H1 (cell line): Measurements from ENCODE around the gene CWC27. TPM values are rescaled to one million over a fixed set of nuclear protein-coding genes. Genes with fewer than 3 reads are reported as not detected.

Source experiments
- ATF3 ChIP-seq: IDR thresholded peaks from 2 replicates; pipeline ENCODE4 v1.6.1; 2011; ENCODE audit warnings: low read depth, mild to moderate bottlenecking, low read length; ENCODE audit not compliant: insufficient read depth
- GTF2F1 ChIP-seq: IDR thresholded peaks from 2 replicates; pipeline ENCODE4 v1.6.1; 2012; ENCODE audit warnings: low read depth, low read length, improper control_type of control experiment, borderline replicate concordance
- POLR2A ChIP-seq, 2 experiments: IDR thresholded peaks; 1 replicate in 1 of 2; 2 replicates in 1 of 2; pipeline ENCODE4 v1.6.1; 2011; ENCODE audit warnings: low read depth in 2 of 2, low read length in 2 of 2, mild to moderate bottlenecking in 2 of 2; ENCODE audit errors: control extremely low read depth in 1 of 2
- SIRT6 ChIP-seq: IDR thresholded peaks from one replicate; pipeline ENCODE4 v1.7.1; 2012; ENCODE audit warnings: low read length, inconsistent platforms
- SIX5 ChIP-seq: IDR thresholded peaks from 2 replicates; pipeline ENCODE4 v1.6.1; 2011; ENCODE audit warnings: mild to moderate bottlenecking, low read depth, low read length
- polyA plus RNA-seq, 7 experiments: library from polyadenylated mRNA; depleted of rRNA in 3 of 7; stranded (reverse) in 5 of 7; unstranded in 2 of 7; fragments of >200 nt in 5 of 7; fragments of 200-250 nt in 2 of 7; gene quantifications; 1 replicate in 5 of 7; 2 replicates in 1 of 7; 4 replicates in 1 of 7; pipeline versions ENCODE4 v1.2.1 to v1.2.3, GENCODE V29; 2011 to 2013; ENCODE audit warnings: missing spikeins in 2 of 7, mixed read lengths in 2 of 7
- total RNA-seq: library from RNA; stranded (reverse); fragmentation: NEBNext Ultra II Directional; extraction: Animal tissue kit (Norgen Biotek cat#: 25700); gene quantifications from 2 replicates; pipeline ENCODE4 v1.2.1, GENCODE V29; 2021

The CWC27 gene
- total and polyA plus RNA-seq, 2 of the 8 experiments (the other 6 are each of a cell fraction or from before 2014, with no cell fraction given): 24.9 to 43.4 TPM

GRCh38 chr5:64771736-64772135 lies 3.0 kb downstream of the CWC27 start (continued):
- no peak for TF ChIP-seq SIRT6
- no peak for TF ChIP-seq SIX5
- TF ChIP-seq GTF2F1: no peak
- no peak for TF ChIP-seq POLR2A (IDR thresholded peaks at IDR 0.05; ENCODE audit: control extremely low read depth in 1 of 2, low read depth in 2 of 2, low read length in 2 of 2)
- TF ChIP-seq ATF3: no peak
